A549 (cell line): ENCODE results near the gene ARTN. TPM values are rescaled to one million over a fixed set of nuclear protein-coding genes. Genes with fewer than 3 reads are reported as not detected.

Experiments
- ATAC-seq, 2 experiments: fragments of 200-7000 bp in 1 of 2; fragments of >200 bp in 1 of 2; cut with Nextera tagmentation in 1 of 2; cut with Tn5 transposase in 1 of 2; 3 replicates each; pipeline versions ENCODE4 v1.8.0 to v1.9.1; 2018 to 2020; ENCODE audit warnings: mild to moderate bottlenecking in 1 of 2, moderate library complexity in 1 of 2
- CTCF ChIA-PET: fragments of 300-600 bp; sonication (Branson Sonifier 250); formaldehyde crosslinking; extraction: SDS; loops from one replicate; lab custom pipeline; 2021; ENCODE audit warnings: antibody characterized with exemption, inconsistent platforms; lab: Yijun Ruan, JAX
- POLR2A ChIA-PET: fragments of 350-600 bp; formaldehyde crosslinking; extraction: SDS; loops from one replicate; lab custom pipeline; 2021; ENCODE audit warnings: antibody characterized with exemption, inconsistent platforms; lab: Yijun Ruan, JAX
- DNase-seq, 2 experiments: peaks; one replicate each; pipeline versions ENCODE4 v3.0.0 to v3.0.0-alpha.2; 2011 to 2016; ENCODE audit warnings: low read depth in 1 of 2, low spot score in 1 of 2
- FAIRE-seq: peaks from 2 replicates; lab custom pipeline; 2011; peaks lifted over from hg19 to GRCh38; lab: Jason Lieb, UNC
- H3K27ac ChIP-seq, 2 experiments: fragments of >200 bp; sonication (Bioruptor Twin); formaldehyde crosslinking; 3 replicates each; pipeline ENCODE4 v1.5.1; 2016 to 2017
- H3K4me1 ChIP-seq: fragments of >200 bp; sonication (Bioruptor Twin); formaldehyde crosslinking; 3 replicates; pipeline ENCODE4 v1.6.1; 2016
- H3K4me2 ChIP-seq: fragments of >200 bp; sonication (Bioruptor Twin); formaldehyde crosslinking; 3 replicates; pipeline ENCODE4 v1.6.1; 2016
- H3K4me3 ChIP-seq: fragments of >200 bp; sonication (Bioruptor Twin); formaldehyde crosslinking; 3 replicates; pipeline ENCODE4 v1.5.1; 2016
- H3K9me3 ChIP-seq: fragments of >200 bp; sonication (Bioruptor Twin); formaldehyde crosslinking; 3 replicates; pipeline ENCODE4 v1.6.1; 2016
- BHLHE40 ChIP-seq: IDR thresholded peaks from 2 replicates; pipeline ENCODE4 v1.6.1; 2012; ENCODE audit warnings: low read depth, low read length, inconsistent platforms
- CEBPB ChIP-seq, 2 experiments: fragments of >200 bp in 1 of 2; sonication (Bioruptor Twin) in 1 of 2; formaldehyde crosslinking in 1 of 2; IDR thresholded peaks; 2 replicates each; pipeline ENCODE4 v1.6.1; 2012 to 2016
- EHF ChIP-seq: fragments of 250-450 bp; sonication (Bioruptor Pico); IDR thresholded peaks from 2 replicates; pipeline ENCODE4 v1.5.0; 2020; ENCODE audit warnings: mild to moderate bottlenecking
- FOSB ChIP-seq: fragments of 250-450 bp; sonication (Bioruptor Pico); IDR thresholded peaks from 2 replicates; pipeline ENCODE4 v1.5.0; 2020; ENCODE audit warnings: mild to moderate bottlenecking, moderate library complexity
- FOSL2 ChIP-seq, 2 experiments: fragments of 450-650 bp in 1 of 2; fragments of >200 bp in 1 of 2; sonication (Bioruptor Twin) in 1 of 2; formaldehyde crosslinking; IDR thresholded peaks; 2 replicates each; pipeline versions ENCODE4 v1.5.0 to v1.6.1; 2016 to 2020; ENCODE audit warnings: mild to moderate bottlenecking in 1 of 2, moderate library complexity in 1 of 2
- FOXS1 ChIP-seq: fragments of 250-450 bp; sonication (Bioruptor Pico); IDR thresholded peaks from 2 replicates; pipeline ENCODE4 v1.5.0; 2020; ENCODE audit warnings: mild to moderate bottlenecking, moderate library complexity
- GATA3 ChIP-seq: IDR thresholded peaks from 2 replicates; pipeline ENCODE4 v1.6.1; 2012; ENCODE audit warnings: borderline replicate concordance
- HOXA7 ChIP-seq: fragments of 250-450 bp; sonication (Bioruptor Pico); IDR thresholded peaks from 2 replicates; pipeline ENCODE4 v1.5.0; 2020; ENCODE audit warnings: mild to moderate bottlenecking, moderate library complexity
- HOXB5 ChIP-seq: fragments of 250-450 bp; sonication (Bioruptor Pico); IDR thresholded peaks from 2 replicates; pipeline ENCODE4 v1.5.0; 2020; ENCODE audit warnings: mild to moderate bottlenecking, moderate library complexity
- JUN ChIP-seq, 2 experiments: fragments of >200 bp; sonication (Bioruptor Twin); formaldehyde crosslinking; IDR thresholded peaks; 2 replicates in 1 of 2; 3 replicates in 1 of 2; pipeline ENCODE4 v1.6.1; 2016 to 2017
- JUNB ChIP-seq: fragments of >200 bp; sonication (Bioruptor Twin); formaldehyde crosslinking; IDR thresholded peaks from 2 replicates; pipeline ENCODE4 v1.6.1; 2016
- MAFK ChIP-seq: fragments of 450-650 bp; IDR thresholded peaks from 2 replicates; pipeline ENCODE4 v1.6.1; 2014; ENCODE audit not compliant: partially characterized antibody
- MYC ChIP-seq: IDR thresholded peaks from 2 replicates; pipeline ENCODE4 v1.6.1; 2012; ENCODE audit warnings: mild to moderate bottlenecking, inconsistent platforms, low read length, improper control_type of control experiment, borderline replicate concordance
- NPAS2 ChIP-seq: fragments of 250-450 bp; sonication (Bioruptor Pico); IDR thresholded peaks from 2 replicates; pipeline ENCODE4 v1.8.0; 2022; ENCODE audit warnings: mild to moderate bottlenecking, moderate library complexity, borderline replicate concordance
- PHF8 ChIP-seq: fragments of 200-600 bp; sonication (generic); IDR thresholded peaks from 2 replicates; pipeline ENCODE4 v1.6.1; 2016; ENCODE audit warnings: low read depth, mild to moderate bottlenecking, antibody characterized with exemption, moderate library complexity, borderline replicate concordance
- POLR2A ChIP-seq: IDR thresholded peaks from 2 replicates; pipeline ENCODE4 v1.6.1; 2012; ENCODE audit warnings: mild to moderate bottlenecking, low read length
- POLR2AphosphoS2 ChIP-seq: conservative IDR thresholded peaks from 2 replicates; pipeline ENCODE4 v1.6.1; 2012; ENCODE audit warnings: low read length, improper control_type of control experiment, inconsistent platforms
- RAD21 ChIP-seq, 2 experiments: fragments of >200 bp in 1 of 2; sonication (Bioruptor Twin) in 1 of 2; formaldehyde crosslinking in 1 of 2; IDR thresholded peaks in 1 of 2; conservative IDR thresholded peaks in 1 of 2; 2 replicates in 1 of 2; 3 replicates in 1 of 2; pipeline ENCODE4 v1.6.1; 2012 to 2018; ENCODE audit warnings: inconsistent platforms in 1 of 2
- RCOR1 ChIP-seq: fragments of 150-350 bp; IDR thresholded peaks from 2 replicates; pipeline ENCODE4 v1.6.1; 2014; ENCODE audit warnings: antibody characterized with exemption, low read length, low read depth
- RFX5 ChIP-seq: fragments of 450-650 bp; IDR thresholded peaks from 2 replicates; pipeline ENCODE4 v1.7.1; 2014; ENCODE audit warnings: antibody characterized with exemption, mild to moderate bottlenecking, moderate library complexity
- RNF2 ChIP-seq: fragments of 200-600 bp; sonication (generic); IDR thresholded peaks from 2 replicates; pipeline ENCODE4 v1.6.1; 2016; ENCODE audit warnings: low read depth, mild to moderate bottlenecking, antibody characterized with exemption, moderate library complexity, borderline replicate concordance
- SMC3 ChIP-seq: fragments of >200 bp; sonication (Bioruptor Twin); formaldehyde crosslinking; IDR thresholded peaks from 3 replicates; pipeline ENCODE4 v1.6.1; 2018; ENCODE audit warnings: inconsistent platforms
- TP53 ChIP-seq: fragments of 250-450 bp; sonication (Bioruptor Pico); IDR thresholded peaks from 2 replicates; pipeline ENCODE4 v1.5.0; 2021; ENCODE audit warnings: mild to moderate bottlenecking, moderate library complexity
- ZFP36 ChIP-seq: fragments of 450-650 bp; IDR thresholded peaks from 2 replicates; pipeline ENCODE4 v1.6.1; 2014; ENCODE audit warnings: borderline replicate concordance; ENCODE audit not compliant: partially characterized antibody
- ZSCAN20 ChIP-seq: fragments of 250-450 bp; sonication (Bioruptor Pico); IDR thresholded peaks from 2 replicates; pipeline ENCODE4 v1.8.0; 2022; ENCODE audit warnings: mild to moderate bottlenecking, moderate library complexity
- WGBS: methylation state at CpG from one replicate; pipeline ENCODE4 v1.1.6; 2017; ENCODE audit errors: missing lambda C conversion rate; 5-methylcytosine and 5-hydroxymethylcytosine counted together
- polyA plus RNA-seq, 4 experiments: library from polyadenylated mRNA; depleted of rRNA in 3 of 4; stranded (reverse); fragments of >200 nt; fragmentation: RNase III in 1 of 4; extraction: RNeasy Plus Mini Kit Qiagen cat#74134 plus additional on column Dnase treatment in 1 of 4; gene quantifications; 2 replicates in 3 of 4; 3 replicates in 1 of 4; pipeline ENCODE4 v1.2.3, GENCODE V29; 2011 to 2017
- TF ChIP-seq, protein P1 (sequence below): fragments of 450-650 bp; IDR thresholded peaks from 2 replicates; pipeline ENCODE4 v1.6.1; 2014; ENCODE audit warnings: antibody characterized with exemption
- TF ChIP-seq, protein P2 (sequence below): fragments of 250-450 bp; sonication (Bioruptor Pico); IDR thresholded peaks from 2 replicates; pipeline ENCODE4 v1.5.0; 2021; ENCODE audit warnings: mild to moderate bottlenecking, moderate library complexity, borderline replicate concordance
- TF ChIP-seq, protein P3 (sequence below): fragments of 150-350 bp; IDR thresholded peaks from 2 replicates; pipeline ENCODE4 v1.6.1; 2014; ENCODE audit warnings: low read depth, mild to moderate bottlenecking, low read length
- TF ChIP-seq, protein P4 (sequence below): IDR thresholded peaks from 2 replicates; pipeline ENCODE4 v1.6.1; 2012

ARTN gene
- polyA plus RNA-seq, 2 of the 4 experiments (the other 2 are of a cell fraction): 0.21 to 0.53 TPM

DNA sequence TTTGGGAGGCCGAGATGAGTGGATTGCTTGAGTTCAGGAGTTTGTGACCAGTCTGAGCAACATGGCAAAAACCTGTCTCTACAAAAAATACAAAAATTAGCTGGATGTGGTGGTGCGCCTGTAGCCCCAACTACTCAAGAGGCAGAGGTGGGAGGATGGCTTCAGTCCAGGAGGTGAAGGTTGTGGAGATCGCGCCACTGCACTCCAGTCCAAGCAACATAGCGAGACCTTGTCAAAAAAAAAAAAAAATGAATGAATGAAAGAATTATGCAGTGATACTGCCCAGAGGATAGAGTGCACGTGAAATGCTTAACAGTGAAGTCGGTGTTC, 35.8 kb downstream of the ARTN start:
- Histone ChIP-seq H3K4me3 (no peak overlapping the region), H3K4me2 (peak overlapping the region; percentile 43; the same call in 2 of the 3 replicates), H3K27ac (no peak overlapping the region), H3K9me3 (no peaks in the 10 kb centered on the region)
- DNase-seq: no peak
- FAIRE-seq: no peak
- ChIA-PET POLR2A (no interaction called here), CTCF (interaction anchor here (0.9 to 1.7 kb wide), 4 partner anchors 9 to 206 kb away, joined by 3 to 5 read pairs (median 3); no protein-coding TSS in a partner anchor)
- 62% methylated on average over 7 of the region's 7 CpGs for WGBS
- TF ChIP-seq ZFP36: no peak
- TF ChIP-seq RCOR1: no peak
- no peak for TF ChIP-seq TP53
- no peak for TF ChIP-seq GATA3
- no peak for TF ChIP-seq MAFK
- no peak for TF ChIP-seq RFX5
- no peak for TF ChIP-seq SMC3
- no peak for TF ChIP-seq HOXB5 (CRISPR knock-in tag)
- TF ChIP-seq, protein P1, sequence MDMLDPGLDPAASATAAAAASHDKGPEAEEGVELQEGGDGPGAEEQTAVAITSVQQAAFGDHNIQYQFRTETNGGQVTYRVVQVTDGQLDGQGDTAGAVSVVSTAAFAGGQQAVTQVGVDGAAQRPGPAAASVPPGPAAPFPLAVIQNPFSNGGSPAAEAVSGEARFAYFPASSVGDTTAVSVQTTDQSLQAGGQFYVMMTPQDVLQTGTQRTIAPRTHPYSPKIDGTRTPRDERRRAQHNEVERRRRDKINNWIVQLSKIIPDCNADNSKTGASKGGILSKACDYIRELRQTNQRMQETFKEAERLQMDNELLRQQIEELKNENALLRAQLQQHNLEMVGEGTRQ: no peak
- no peak for TF ChIP-seq JUN (IDR thresholded peaks at IDR 0.05)
- no peak for TF ChIP-seq POLR2AphosphoS2
- TF ChIP-seq RNF2: no peak
- no peak for TF ChIP-seq FOSB (CRISPR knock-in tag)
- no peak for TF ChIP-seq CEBPB (IDR thresholded peaks at IDR 0.05)
- TF ChIP-seq RAD21 (conservative IDR thresholded peaks at IDR 0.05 in 1 of 2, IDR thresholded peaks at IDR 0.05 in 1 of 2): no peak
- TF ChIP-seq, protein P2, sequence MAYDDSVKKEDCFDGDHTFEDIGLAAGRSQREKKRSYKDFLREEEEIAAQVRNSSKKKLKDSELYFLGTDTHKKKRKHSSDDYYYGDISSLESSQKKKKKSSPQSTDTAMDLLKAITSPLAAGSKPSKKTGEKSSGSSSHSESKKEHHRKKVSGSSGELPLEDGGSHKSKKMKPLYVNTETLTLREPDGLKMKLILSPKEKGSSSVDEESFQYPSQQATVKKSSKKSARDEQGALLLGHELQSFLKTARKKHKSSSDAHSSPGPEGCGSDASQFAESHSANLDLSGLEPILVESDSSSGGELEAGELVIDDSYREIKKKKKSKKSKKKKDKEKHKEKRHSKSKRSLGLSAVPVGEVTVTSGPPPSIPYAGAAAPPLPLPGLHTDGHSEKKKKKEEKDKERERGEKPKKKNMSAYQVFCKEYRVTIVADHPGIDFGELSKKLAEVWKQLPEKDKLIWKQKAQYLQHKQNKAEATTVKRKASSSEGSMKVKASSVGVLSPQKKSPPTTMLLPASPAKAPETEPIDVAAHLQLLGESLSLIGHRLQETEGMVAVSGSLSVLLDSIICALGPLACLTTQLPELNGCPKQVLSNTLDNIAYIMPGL (CRISPR knock-in tag): no peak
- no peak for TF ChIP-seq HOXA7 (CRISPR knock-in tag)
- TF ChIP-seq, protein P3, sequence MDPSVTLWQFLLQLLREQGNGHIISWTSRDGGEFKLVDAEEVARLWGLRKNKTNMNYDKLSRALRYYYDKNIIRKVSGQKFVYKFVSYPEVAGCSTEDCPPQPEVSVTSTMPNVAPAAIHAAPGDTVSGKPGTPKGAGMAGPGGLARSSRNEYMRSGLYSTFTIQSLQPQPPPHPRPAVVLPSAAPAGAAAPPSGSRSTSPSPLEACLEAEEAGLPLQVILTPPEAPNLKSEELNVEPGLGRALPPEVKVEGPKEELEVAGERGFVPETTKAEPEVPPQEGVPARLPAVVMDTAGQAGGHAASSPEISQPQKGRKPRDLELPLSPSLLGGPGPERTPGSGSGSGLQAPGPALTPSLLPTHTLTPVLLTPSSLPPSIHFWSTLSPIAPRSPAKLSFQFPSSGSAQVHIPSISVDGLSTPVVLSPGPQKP: no peak
- no peak for TF ChIP-seq FOXS1
- no peak for TF ChIP-seq PHF8
- TF ChIP-seq, all 56 proteins: peak for 0
- ATAC-seq: no peak
- H3K4me1 ChIP-seq: peaks cover 11% of the 10 kb centered on the region; the same call in 1 of the 3 replicates

DNA sequence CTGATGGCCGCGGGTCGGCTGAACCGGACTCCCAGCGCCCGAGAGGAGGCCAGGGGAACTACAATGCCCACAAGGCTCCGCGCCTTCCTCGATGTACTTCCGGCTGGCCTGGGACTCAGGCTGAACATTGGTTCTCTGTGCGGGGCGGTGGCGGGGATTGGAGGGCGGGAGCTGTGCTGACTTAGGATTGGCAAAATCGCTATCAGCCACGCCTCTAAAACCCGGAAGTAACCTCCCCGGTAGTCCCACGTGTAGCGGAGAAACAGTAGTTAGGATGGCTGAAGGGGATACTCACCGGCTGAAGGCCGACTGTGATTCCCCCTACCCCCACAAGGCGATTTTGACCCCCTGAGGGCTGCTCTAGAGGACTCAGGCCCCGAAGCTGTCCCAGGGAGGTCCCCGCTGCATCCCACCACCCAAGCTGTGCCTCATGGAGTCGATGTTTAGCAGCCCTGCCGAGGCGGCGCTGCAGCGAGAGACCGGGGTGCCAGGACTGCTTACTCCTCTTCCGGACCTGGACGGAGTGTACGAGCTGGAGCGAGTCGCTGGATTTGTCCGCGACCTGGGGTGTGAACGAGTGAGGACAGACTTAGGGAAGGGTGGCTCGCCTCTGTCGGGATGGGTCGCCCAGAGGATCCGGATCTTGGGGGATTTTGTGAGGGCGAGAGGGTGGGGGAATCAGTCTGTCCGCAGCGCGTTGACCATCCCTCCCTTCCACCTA, 36.3 kb downstream of the ARTN start, which contains the start of gene DPH2:
Gene DPH2, plus strand, starts transcription at position 265 of the 721 bp plus-strand sequence. Its CDS starts 166 bp downstream, at position 431.
- ATAC-seq: peak; percentile 90 to 96
- peak within 1 kb of the TSS; percentile 80 to 92 for H3K27ac ChIP-seq
- CTCF ChIA-PET: interaction anchor here (0.9 to 1.6 kb wide), 4 partner anchors 9 to 66 kb away, joined by 3 to 5 read pairs (median 4); no protein-coding TSS in a partner anchor
- no peak for TF ChIP-seq ZSCAN20 (CRISPR knock-in tag)
- TF ChIP-seq NPAS2 (CRISPR knock-in tag): no peak
- TF ChIP-seq, protein P2 (CRISPR knock-in tag): no peak
- TF ChIP-seq JUNB: no peak
- peak; percentile 27; the same call in 1 of the 2 replicates for TF ChIP-seq POLR2A
- TF ChIP-seq, protein P1: peak; percentile 59; the same call in 1 of the 2 replicates
- TF ChIP-seq, protein P4, sequence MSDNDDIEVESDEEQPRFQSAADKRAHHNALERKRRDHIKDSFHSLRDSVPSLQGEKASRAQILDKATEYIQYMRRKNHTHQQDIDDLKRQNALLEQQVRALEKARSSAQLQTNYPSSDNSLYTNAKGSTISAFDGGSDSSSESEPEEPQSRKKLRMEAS: peak; percentile 95
- TF ChIP-seq JUN (IDR thresholded peaks at IDR 0.05): peak in 1 of 2 experiments; percentile 54; a peak in 1 of 5 replicates
- TF ChIP-seq MYC: peak; percentile 77; the same call in 1 of the 2 replicates
- no peak for TF ChIP-seq EHF
- TF ChIP-seq FOSL2 (IDR thresholded peaks at IDR 0.05): no peak
- TF ChIP-seq FOSL2 (CRISPR knock-in tag; IDR thresholded peaks at IDR 0.05): no peak
- TF ChIP-seq BHLHE40: no peak
- H3K9me3 ChIP-seq: no peaks in the 10 kb centered on the region
- peak within 1 kb of the TSS; percentile 97 for H3K4me2 ChIP-seq
- POLR2A ChIA-PET: interaction anchor here (0.7 kb wide), 1 partner anchor 16 kb away, joined by 3 read pairs; no protein-coding TSS in a partner anchor
- DNase-seq: peak; percentile 95 to 98
- no peak for FAIRE-seq
- WGBS: 2% methylated on average over 32 of the region's 47 CpGs
- peaks cover 11% of the 10 kb centered on the region; the same call in 1 of the 3 replicates for H3K4me1 ChIP-seq
- peak within 1 kb of the TSS; percentile 85 for H3K4me3 ChIP-seq
